ENCODE measurements around the gene SMIM30.
"Not testable (repeated sequence)": the region's sequence is repeated elsewhere in the genome, so short reads cannot be mapped to it uniquely, and the experiment has no call there.

SMIM30 gene

GRCh38 chr7:113131367-113131766, 13.0 kb upstream of the SMIM30 start:
- in situ Hi-C loops (cut with MboI; ENCODE audit: low sequenced_read_pairs, unreplicated experiment), result no loop called here
- no peak for DNase-seq (ENCODE audit: low spot score)
- no peak for TF ChIP-seq CTCF (IDR thresholded peaks at IDR 0.05; ENCODE audit: borderline replicate concordance, control extremely low read depth, extremely low read depth, insufficient read depth, missing control alignments)

GRCh38 chr7:113128031-113128430, 9.7 kb upstream of the SMIM30 start:
- in situ Hi-C loops (cut with MboI; ENCODE audit: low sequenced_read_pairs, unreplicated experiment), result no loop called here
- no peak for DNase-seq (ENCODE audit: low spot score)
- no peak for TF ChIP-seq CTCF (IDR thresholded peaks at IDR 0.05; ENCODE audit: borderline replicate concordance, control extremely low read depth, extremely low read depth, insufficient read depth, missing control alignments)

- in situ Hi-C loops (cut with MboI; ENCODE audit: low sequenced_read_pairs, unreplicated experiment), result no loop called here
- no peak for TF ChIP-seq CTCF (IDR thresholded peaks at IDR 0.05; ENCODE audit: borderline replicate concordance, control extremely low read depth, extremely low read depth, insufficient read depth, missing control alignments)
- DNase-seq (ENCODE audit: low spot score), result no peak
These were observed 7.4 kb upstream of the SMIM30 start for GRCh38 chr7:113125728-113126127.

GRCh38 chr7:113122744-113123143, 4.4 kb upstream of the SMIM30 start:
- TF ChIP-seq CTCF (IDR thresholded peaks at IDR 0.05; ENCODE audit: borderline replicate concordance, control extremely low read depth, extremely low read depth, insufficient read depth, missing control alignments), result no peak
- no peak for DNase-seq (ENCODE audit: low spot score)
- in situ Hi-C loops (cut with MboI; ENCODE audit: low sequenced_read_pairs, unreplicated experiment), result no loop called here

- no peak for TF ChIP-seq CTCF (IDR thresholded peaks at IDR 0.05; ENCODE audit: borderline replicate concordance, control extremely low read depth, extremely low read depth, insufficient read depth, missing control alignments)
- DNase-seq (ENCODE audit: low spot score), result no peak
- in situ Hi-C loops (cut with MboI; ENCODE audit: low sequenced_read_pairs, unreplicated experiment), result no loop called here
These were observed 2.3 kb upstream of the SMIM30 start for GRCh38 chr7:113120647-113121046.

GRCh38 chr7:113119429-113119828, 1.1 kb upstream of the SMIM30 start:
- TF ChIP-seq CTCF (IDR thresholded peaks at IDR 0.05; ENCODE audit: borderline replicate concordance, control extremely low read depth, extremely low read depth, insufficient read depth, missing control alignments), result no peak
- no peak for DNase-seq (ENCODE audit: low spot score)
- in situ Hi-C loops (cut with MboI; ENCODE audit: low sequenced_read_pairs, unreplicated experiment), result no loop called here

- DNase-seq (ENCODE audit: low spot score); in situ Hi-C loops (cut with MboI; ENCODE audit: low sequenced_read_pairs, unreplicated experiment): not testable (repeated sequence)
These were observed 980 bp downstream of the SMIM30 start for GRCh38 chr7:113117374-113117774.

Data from GM13976 (cell line).